Suprapubic skin (tissue), 3 donors: ENCODE data around the gene HMHB1.

Experiments
- CTCF ChIP-seq, 2 donors: fragments of 200-600 bp in 1 of 2; fragments of 450-650 bp in 1 of 2; sonication (generic) in 1 of 2; IDR thresholded peaks; one replicate each; pipeline ENCODE4 v1.5.1; 2016 to 2019; ENCODE audit warnings: antibody characterized with exemption in 2 of 2, mild to moderate bottlenecking in 1 of 2, moderate library complexity in 1 of 2
- POLR2A ChIP-seq, 2 donors: fragments of 450-650 bp; IDR thresholded peaks; one replicate each; pipeline ENCODE4 v1.6.1; 2017; ENCODE audit warnings: antibody characterized with exemption in 2 of 2, mild to moderate bottlenecking in 2 of 2, moderate library complexity in 2 of 2

DNA sequence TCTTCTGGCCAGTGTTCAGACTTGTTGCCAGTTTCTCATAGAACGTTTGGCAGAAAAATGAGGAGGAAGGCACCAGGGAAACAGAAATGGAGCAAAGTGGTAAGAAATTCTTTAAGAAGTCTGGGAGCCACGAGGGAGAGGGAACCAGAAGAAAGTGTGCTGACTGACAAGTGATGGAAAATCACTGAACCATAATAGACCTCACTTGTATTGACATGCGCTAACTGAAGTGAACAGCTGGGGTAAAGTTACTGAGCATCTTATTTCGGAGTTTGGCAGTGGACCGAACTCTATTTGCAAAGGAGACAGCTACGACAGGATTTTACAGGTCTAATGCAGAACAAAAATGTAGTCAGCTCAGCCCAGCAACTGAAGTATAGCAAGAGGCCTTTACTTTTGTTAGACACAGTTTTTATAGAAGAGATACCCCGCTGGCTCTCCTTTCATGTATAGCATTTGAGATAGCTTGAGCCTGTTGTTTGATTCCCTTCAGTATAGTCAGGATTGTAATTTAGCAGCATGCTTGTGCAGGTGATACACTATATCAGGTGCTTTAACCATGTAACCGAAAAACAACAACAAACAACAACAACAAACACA is 53.6 kb downstream of the HMHB1 start:
- TF ChIP-seq CTCF (IDR thresholded peaks at IDR 0.05) (no peak), POLR2A (IDR thresholded peaks at IDR 0.05) (no peak)
